Embryonic facial prominence (tissue), 1 donor: ENCODE data around the gene TMEM207.
"Not testable (repeated sequence)": the region's sequence is repeated elsewhere in the genome, so short reads cannot be mapped to it uniquely, and the experiment has no call there.

Experiments used
- DNase-seq: peaks from one replicate; pipeline ENCODE4 v3.0.0-alpha.2; 2016; ENCODE audit errors: extremely low spot score

TMEM207 gene

DNA sequence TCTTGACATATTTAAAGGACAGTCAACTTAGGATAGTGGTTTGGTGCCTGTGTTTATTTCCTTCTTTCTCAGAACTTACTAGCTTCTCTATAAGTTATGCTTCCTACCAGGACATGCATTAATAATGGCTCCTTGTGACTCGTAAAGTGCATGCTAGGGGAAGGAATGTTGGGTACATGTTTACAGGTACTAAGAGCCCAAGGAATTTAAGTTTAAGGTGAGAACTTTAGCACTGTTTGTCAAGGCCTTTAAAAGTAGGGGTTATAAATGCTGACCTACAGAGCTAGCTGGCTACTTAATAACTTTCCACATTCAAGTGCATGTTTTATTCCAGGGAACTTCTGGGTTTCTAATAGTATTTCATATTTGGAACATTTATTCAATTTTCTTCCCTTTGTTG, at the start of gene TMEM207:
TMEM207 (minus strand) TSS at position 101 of the 400 bp plus-strand sequence; CDS start at position 9, 92 bp downstream.
- no peak for DNase-seq

DNA sequence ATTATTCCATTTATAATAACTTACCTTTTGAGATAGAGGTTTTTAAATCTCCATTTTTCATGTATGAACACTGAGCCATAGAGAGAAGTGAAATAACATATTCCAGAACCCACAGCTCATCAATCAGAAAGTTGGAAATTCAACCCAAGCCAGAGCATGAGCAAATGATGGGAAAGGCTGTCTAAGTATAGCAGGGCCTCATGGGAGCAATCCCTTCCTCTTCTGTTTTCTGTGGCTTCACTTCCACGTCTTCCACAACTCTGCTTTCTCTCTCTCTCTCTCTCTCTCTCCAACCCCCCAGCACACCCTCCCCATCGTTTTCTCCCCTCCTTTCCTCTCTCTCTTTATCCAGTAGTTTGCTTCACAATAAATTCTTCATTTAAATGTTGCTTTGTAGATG, 49.4 kb upstream of the TMEM207 start:
- no peak for DNase-seq

DNA sequence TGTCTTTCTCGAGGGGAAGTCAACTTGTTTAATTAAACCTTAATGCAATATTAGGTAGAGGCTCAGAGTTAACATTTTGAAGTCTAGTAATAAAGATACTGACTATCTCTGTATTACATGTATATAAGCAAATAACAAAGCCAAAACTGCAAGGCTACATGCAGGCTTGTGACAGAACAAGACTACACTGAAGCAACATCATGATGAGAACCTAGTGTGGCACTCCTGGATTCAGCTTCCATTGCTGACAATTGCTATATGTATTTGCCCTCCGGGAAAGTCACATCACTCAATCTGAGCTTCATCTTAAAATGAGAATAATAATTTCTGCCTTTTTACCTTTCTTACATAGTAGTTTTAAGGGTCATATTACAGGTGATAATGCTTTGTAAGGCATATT, 48.6 kb upstream of the TMEM207 start:
- DNase-seq: no peak

DNA sequence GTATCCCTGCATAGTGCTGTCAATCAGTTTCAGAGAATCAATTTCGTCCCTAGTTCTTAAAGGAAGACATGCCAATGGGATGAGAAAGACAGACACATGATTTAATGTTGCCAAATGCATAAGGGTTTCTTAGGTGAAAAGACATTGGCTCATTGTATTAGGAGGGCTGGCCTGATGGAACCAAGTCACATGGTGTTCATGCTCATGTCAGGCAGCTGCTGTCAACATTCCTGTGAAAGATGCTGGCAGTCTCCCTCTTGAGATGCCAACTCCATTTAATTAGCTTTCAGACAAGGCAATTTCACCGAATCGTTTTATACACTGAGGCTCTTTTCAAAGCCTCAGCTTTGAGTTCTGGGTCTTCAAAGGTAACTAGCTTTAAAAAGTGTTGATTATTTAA, 48.1 kb upstream of the TMEM207 start:
- no peak for DNase-seq

DNA sequence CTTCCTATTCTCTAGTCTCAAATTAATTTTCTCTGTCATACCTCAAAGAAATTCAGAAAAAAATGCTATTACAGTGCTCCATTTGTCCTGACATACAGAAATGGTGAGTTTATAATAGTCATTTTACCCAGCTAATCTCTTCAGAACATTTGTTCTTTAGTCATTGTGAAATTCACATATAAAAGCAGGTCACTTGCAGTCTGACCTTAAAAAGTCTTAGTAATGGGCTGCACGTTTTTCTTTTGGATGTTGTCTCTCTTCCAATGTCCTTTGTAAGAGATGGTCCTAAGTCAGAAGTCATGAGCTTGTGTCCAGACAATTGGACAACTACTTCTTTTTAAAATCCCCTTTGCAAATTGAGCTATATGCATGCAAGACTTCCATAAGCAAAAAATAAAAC, 47.2 kb upstream of the TMEM207 start:
- DNase-seq: no peak

DNA sequence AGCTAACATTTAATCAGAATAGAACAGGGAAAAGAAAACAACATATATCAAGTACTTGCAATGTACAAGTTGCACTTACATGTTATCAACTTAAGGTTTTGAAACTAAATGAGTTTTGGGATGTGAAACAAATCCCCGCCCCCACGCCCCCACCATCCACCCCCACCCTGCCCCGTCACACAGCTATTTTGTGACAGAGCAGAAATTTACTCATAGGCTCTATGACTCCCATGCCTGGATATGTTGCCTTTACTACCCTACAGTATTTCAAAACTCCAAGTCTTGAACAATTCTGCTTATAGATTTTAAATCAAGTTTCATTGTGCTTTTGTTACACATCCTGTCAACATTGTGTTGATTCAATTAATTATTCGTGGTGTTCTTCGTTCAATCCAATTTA, 46.1 kb upstream of the TMEM207 start:
- no peak for DNase-seq

DNA sequence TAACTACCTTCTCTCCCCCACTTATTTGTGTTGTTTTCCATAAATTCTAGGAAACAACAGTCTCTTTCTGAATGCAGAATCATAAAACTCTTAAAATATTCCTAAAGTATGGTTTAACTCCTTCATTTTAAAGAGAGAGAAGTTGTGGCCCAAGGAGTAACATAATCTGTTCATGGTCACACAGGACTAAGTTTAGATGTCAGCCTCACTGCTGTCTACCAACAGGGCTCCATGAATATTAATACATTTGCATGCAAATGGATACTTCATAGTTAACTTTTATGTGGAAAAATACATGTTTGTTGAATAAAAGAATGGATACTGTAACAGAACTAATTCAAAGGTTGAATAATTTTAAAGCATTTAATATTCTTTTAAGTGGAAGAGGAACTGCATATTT, 45.7 kb upstream of the TMEM207 start:
- DNase-seq: no peak

DNA sequence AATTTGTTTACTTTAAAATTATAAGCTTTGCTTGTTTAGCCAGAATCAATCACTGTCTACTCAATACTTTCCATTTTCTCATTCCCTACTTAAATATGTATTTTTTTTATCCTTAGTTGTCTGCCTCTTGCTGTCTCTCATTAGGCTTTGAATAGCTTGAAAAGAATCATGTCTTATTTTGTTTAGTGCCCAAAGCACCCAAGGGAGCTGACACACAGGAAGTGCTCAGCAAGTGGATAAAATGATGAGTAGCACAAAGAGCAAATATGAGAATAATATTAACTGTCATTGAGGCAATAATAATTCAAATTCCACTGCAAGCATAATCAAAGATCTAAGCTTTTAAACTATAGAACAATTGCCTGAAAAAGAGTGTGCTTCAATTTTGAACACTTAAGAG, 45.2 kb upstream of the TMEM207 start:
- DNase-seq: no peak

DNA sequence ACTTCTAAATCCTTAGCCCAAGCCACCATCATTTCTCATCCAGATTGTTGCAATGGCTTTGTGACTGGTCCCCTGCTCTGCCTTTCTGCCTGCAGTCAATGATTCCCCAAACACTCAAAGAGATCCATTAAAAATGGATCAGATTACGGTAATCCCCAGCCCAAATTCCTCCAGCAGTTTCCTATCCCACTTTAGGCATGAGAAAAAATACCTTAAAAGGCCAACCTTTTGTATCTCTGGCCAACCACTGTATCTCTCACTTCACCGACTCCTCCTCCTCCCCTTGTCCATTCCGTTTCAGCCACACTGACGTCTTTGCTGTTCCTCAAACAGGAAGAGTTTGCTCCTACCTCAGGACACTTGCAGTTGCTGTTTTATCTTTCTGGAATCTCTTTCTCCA, 43.3 kb upstream of the TMEM207 start:
- no peak for DNase-seq

DNA sequence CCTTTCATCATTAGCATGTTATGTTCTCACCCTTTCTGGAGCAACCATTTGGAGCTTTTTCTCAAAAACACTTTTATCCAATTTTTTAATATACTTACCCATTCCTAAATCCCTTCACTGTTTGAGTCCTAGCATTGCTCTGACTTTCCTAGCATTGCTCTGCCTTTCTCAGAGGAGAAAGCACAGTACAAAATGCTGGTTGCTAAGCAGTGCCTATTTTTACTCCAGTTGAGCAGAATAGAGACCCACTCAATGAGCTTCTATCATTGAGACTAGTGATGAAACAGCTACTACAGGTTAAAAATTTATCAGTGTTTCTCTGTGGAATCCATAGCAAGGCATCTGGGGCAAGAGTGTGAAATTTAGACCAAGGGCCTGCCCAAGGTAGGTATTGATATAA, 42.4 kb upstream of the TMEM207 start:
- DNase-seq: no peak

DNA sequence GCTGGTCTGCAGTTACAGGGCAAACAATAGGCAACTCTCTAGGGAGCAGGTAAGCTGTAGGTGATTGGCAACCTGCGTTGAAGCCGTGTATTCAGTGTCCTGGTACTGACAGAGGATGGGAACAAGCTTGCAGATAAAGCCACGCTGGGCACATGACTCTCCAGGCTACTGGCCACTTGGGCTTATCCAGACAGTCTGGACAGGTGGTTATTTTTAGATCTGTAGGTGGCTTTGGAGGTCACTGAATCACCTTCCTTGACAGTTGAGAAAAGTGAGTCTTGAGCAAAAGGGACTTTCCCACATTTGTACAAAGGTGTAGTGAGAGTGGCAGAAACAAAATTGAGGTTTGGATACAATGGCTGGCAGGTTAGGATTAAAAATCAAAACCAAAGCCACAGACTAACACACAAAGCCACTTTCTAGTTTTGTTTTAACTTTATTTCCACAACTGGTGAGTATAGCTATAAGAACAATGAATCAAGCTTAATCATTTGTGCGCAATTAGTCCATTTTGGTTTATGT, 41.9 kb upstream of the TMEM207 start:
- no peak for DNase-seq

DNA sequence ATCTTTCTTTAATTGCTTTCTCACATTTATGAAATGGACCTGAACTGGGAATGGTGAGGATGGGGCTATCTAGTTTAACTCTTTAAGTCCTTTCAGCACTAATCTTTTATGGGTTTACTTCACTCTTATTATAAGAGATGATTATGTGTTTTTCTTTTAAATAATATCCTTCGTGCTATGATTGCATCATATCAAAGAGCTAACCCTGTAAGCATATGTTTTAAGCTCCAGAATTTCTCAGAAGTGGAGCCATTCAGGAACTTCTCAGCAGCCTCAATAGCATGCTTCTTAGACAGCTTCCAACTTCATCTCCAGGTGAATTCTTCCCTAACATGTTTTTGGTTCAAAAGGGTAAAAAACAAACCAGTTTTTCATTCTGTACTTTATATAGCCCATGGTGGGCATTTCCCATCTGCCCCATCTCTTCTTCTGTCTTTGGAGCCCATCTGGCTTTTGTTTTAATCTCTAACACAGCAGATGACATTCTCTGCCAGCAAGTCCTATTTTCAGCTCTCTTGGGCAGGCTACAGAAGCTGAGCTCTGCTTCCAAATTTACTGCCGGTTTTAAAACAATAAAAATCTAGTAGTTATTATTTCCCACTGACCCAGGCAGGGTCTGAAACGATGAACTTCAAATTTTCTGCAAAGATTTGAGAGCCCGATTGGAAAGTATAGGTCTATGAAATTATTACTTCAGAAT, 37.4 kb upstream of the TMEM207 start:
- DNase-seq: no peak

DNA sequence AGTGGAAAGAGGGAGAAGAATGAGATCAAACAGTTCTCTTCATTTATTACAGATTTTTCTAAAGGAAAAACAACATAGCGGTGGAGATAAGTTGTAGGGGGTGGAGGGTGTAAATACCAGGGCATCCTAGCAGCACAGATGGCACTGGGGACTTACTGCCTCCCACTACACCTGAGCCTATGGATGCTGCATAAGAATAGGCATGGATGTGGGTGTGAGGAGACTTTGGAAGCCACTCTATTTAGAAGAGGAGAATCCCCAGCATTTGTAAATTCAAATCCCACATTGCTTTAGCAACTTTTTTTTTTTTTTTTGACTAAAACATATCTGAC, 36.8 kb upstream of the TMEM207 start:
- DNase-seq: no peak

DNA sequence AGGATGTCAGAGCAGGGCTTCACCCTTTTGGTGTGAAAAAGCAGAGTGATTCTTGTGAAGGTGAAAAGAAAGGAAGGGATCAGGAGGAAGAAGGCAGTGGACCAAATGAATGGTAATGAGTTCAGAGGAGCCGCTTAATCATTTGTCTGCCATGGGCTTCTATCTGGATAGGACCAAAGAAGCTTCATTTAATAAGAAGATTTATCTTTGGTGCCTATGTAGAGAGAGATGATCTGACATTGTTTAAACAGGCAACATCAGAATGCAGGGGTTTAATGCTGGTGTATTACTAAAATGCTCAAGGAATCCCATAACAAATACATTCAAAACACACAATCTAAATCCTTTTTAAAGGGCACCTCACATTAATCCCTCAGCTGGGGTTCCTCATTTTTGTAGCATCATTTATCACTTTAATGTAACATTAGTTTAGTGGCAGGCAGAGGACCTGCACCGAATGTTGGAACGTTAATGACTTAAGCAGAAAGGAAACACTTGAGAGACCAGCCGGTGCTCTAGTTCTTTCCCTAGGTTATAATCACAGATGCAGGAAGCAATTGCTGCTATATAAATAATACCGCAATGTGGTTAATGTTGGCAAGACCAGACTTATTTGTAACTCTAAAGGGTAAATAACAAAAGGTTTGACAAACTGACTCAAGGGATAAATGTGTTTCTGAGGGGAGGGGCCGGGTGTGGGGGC, 36.3 kb upstream of the TMEM207 start:
- DNase-seq: no peak

DNA sequence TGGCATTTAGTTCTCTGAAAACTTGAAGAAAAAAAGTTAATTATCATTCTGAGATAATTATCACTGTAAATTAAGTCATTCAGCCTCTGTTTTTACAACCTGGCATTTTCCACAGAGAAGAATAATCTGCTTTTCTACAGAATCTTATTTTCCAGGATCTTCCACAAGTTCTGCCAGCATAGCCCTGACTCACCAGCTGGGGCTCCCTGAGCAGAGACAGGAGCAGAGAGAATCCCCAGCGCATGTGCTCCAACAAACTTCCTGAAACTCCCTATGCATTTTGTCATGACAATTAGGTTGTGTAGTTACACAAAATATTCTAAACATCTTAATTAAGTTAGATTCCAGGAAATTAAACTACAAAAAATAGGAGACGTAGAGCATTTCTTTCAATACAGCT, 32.1 kb upstream of the TMEM207 start:
- no peak for DNase-seq

DNA sequence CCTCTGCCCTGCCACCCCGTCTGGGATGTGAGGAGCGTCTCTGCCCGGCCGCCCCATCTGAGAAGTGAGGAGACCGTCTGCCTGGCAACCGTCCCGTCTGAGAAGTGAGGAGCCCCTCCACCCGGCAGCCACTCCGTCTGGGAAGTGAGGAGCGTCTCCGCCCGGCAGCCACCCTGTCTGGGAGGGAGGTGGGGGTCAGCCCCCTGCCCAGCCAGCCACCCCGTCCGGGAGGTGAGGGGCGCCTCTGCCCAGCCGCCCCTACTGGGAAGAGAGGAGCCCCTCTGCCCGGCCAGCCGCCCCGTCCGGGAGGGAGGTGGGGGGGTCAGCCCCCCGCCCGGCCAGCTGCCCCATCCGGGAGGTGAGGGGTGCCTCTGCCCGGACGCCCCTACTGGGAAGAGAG, 23.6 kb upstream of the TMEM207 start:
- DNase-seq: not testable (repeated sequence)

DNA sequence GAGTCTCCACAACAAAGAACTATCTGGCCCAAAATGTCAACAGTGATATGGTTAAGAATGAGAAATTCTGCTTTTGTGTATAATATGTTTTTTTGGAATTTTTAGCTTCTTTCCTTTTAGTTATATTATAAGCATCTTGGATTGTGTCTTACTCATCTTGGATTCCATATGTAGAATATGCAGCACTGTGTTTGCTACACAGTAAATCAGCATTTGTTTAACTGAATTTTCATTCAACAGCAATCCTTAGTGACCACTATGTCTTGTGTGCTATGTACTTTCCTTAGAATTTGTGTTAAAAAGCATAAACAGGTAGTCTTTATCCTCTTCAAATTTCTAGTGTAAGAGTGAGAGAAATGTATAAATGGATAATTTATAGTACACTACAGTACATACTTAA, 18.2 kb upstream of the TMEM207 start:
- DNase-seq: no peak

DNA sequence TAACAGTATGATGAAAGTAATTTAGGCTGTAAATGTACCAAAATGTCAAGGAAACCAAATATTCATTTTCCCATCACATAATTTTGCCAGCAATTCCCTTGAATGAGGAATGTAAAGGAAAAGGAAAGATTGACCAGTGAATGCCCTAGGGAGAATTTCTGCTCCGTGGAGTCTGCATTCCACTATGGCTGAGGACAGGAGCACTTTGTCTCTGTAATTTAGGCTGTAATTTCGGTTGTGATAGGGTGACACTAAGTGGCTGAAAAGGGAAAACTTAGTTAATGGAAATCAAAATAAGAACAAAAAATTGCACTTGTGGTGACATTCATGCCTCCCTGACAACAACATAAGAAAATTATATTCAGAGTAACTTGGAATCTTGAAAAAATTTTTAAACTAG, 8.3 kb upstream of the TMEM207 start:
- no peak for DNase-seq

DNA sequence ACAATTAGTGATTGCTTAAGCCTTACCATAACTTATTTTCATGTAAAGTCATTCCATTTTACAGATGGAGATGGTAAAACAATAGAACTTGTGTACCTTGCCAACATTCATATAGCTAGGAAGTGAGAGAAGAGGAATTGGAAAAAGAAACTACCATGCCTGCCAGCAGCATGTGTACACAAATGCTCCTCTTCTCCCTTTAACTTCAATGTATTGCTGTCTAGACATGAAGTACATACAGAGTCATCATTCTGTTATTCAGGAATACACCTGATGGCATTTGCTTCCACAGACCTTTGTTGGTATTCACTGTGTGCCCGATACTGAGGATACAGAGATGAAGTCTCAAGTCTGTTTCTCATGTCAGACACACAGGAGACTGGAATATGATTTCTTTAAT, 7.1 kb upstream of the TMEM207 start:
- DNase-seq: no peak

DNA sequence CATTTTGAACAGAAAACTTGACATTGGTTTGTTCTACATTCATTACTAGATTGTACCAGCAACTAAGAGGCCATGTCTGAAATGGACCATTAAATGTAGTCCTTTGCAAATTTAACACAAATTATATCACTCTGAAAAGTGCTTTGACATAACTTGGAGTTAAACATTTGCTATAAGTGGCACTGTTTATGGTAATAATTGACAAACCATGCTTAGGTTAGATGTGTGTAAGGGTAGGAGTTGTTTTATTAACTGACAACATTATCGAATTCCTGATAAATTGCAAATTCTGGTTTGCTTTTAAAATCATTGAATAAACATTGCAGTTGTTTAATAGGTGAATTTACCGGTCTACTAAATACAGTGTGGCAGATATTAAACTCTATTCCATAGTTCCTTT, 6.1 kb upstream of the TMEM207 start:
- DNase-seq: no peak

DNA sequence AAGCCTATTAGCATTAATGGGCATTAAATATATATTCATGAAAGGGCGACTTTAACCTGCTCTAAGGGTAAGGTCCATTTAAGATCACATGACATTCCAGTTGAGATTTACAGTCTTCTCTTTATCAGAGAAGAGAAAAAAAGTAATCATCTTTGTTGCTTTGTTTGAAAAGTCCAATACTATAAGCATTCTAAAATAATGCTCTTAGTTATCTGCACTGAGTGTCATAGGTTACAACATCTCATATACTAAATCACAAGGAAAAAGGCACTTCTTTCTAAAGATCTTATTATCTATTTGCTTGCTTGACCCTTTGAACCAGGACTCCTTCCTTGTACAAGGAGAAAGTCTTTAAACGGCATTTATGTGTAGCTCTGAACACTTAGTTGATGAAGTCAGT, 1.4 kb downstream of the TMEM207 start:
- DNase-seq: no peak

DNA sequence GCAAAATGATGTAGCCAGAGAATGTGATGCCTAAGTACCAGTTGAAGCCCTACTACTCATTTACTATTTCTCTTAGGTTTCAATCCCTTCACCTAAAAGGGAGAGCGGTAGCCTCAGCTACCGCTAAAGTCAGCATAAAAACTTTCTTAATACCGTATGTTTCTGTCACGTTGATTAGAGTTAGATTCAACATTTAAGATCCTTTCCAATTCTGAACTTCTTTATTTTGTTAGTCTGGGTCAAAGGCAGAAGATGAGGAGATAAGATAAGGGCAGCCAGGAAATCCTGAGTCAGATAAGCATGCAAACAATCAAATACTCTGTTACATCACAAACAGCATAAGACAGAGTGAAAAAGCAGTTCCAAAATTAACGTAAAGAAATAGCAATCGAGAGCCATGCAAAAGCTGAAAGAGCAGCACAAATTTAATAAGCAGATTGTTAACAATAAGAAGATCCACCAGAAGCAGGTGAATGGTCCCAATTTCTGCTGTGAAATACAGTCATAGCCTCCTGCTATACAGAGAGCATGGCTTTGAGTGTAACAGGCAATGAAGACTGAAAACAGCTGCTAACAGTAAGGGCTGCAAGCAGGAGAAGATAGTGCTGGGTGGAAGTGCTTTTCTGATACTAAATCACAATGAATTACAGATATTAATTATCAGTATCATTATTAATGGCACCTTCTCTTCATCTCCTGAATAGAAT, 3.0 kb downstream of the TMEM207 start:
- no peak for DNase-seq

DNA sequence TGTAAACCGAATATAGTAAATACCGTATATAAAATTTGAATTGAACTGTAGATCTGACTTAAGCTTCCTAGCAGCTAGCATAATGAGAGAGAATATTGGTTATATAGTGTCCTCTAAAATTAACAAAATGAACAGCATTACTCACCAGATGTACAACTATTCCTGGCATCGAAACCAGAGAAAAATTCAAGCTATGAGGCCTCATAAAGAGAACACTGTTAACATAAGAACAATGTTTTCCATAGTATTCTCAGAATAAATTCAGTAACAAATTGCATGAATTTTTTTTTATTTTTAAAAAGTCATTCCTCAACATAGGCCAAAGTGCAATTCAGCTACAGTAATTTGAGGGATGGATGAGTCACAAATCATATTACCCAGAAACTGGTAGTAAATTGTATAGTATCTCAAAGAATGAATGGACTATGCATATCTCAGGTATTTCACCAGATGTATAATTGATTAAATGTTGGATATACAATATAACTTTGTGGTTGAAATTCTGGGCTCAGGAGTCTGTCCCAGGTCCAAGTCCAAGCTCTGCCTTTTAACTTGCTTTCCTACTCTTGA, 5.0 kb downstream of the TMEM207 start:
- DNase-seq: no peak
